Gastrocnemius medialis (tissue), 4 donors: ENCODE data around the gene PKNOX2. TPM values are rescaled to one million over a fixed set of nuclear protein-coding genes. Genes with fewer than 3 reads are reported as not detected.

ENCODE experiments used
- ATAC-seq, 2 donors: fragments of 150-250 bp; one replicate each; pipeline ENCODE4 v1.9.1; 2016
- DNase-seq, 2 donors: peaks; one replicate each; pipeline ENCODE4 v3.0.0-alpha.2; 2019
- H3K27ac ChIP-seq, 4 donors: fragments of 200-600 bp; sonication (generic); 1 replicate in 1 of 4; 2 replicates in 3 of 4; pipeline ENCODE4 v1.5.1; 2016 to 2018; ENCODE audit warnings: mild to moderate bottlenecking in 2 of 4, moderate library complexity in 1 of 4
- H3K27me3 ChIP-seq, 3 donors: fragments of 200-600 bp; sonication (generic) in 2 of 3; 1 replicate in 1 of 3; 2 replicates in 2 of 3; pipeline versions ENCODE4 v1.5.1 to v1.6.0; 2016 to 2019; ENCODE audit warnings: mild to moderate bottlenecking in 1 of 3, moderate library complexity in 1 of 3
- H3K36me3 ChIP-seq, 2 donors: fragments of 200-600 bp; sonication (generic) in 1 of 2; one replicate each; pipeline ENCODE4 v1.5.1; 2017 to 2018
- H3K4me1 ChIP-seq, 2 donors: fragments of 200-600 bp; sonication (generic) in 1 of 2; one replicate each; pipeline ENCODE4 v1.5.1; 2016 to 2017; ENCODE audit warnings: mild to moderate bottlenecking in 2 of 2
- H3K4me3 ChIP-seq, 4 donors: fragments of 200-600 bp; sonication (generic) in 3 of 4; 1 replicate in 1 of 4; 2 replicates in 3 of 4; pipeline ENCODE4 v1.5.1; 2016 to 2019; ENCODE audit warnings: mild to moderate bottlenecking in 2 of 4
- H3K9me3 ChIP-seq, 3 donors: fragments of 200-600 bp; sonication (generic) in 2 of 3; 1 replicate in 1 of 3; 2 replicates in 2 of 3; pipeline ENCODE4 v1.5.1; 2016 to 2019
- POLR2A ChIP-seq, 2 donors: fragments of 450-650 bp; IDR thresholded peaks; one replicate each; pipeline ENCODE4 v1.6.1; 2017; ENCODE audit warnings: antibody characterized with exemption in 2 of 2, mild to moderate bottlenecking in 2 of 2, moderate library complexity in 2 of 2
- in situ Hi-C, 4 donors: fragments of 200-750 bp; cut with MboI; loops; one replicate each; pipeline versions ENCODE4 v1.15.0 to v1.8.0; 2017; ENCODE audit warnings: low sequenced_read_pairs in 4 of 4
- intact Hi-C: fragments of 100-400 bp; cut with DNase I; formaldehyde crosslinking; loops from one replicate; pipeline ENCODE4 v1.15.1; 2023; ENCODE audit warnings: low total_unique reads
- total RNA-seq, 4 donors: library from RNA; depleted of rRNA; stranded (reverse); fragments of >200 nt; gene quantifications; one replicate each; pipeline versions ENCODE4 v1.1.0 to v1.2.3, GENCODE V29; 2016
- TF ChIP-seq, protein P1 (sequence below), 5 experiments: fragments of 450-650 bp in 3 of 5; fragments of 200-600 bp in 2 of 5; sonication (generic) in 2 of 5; IDR thresholded peaks in 4 of 5; conservative IDR thresholded peaks in 1 of 5; 1 replicate in 4 of 5; 2 replicates in 1 of 5; pipeline ENCODE4 v1.5.1; 2016 to 2019; ENCODE audit warnings: antibody characterized with exemption in 5 of 5, mild to moderate bottlenecking in 3 of 5, moderate library complexity in 3 of 5

PKNOX2 gene
- total RNA-seq, 4 donors from 2014 or later: 3.7 to 11.7 (median 6.0) TPM

DNA sequence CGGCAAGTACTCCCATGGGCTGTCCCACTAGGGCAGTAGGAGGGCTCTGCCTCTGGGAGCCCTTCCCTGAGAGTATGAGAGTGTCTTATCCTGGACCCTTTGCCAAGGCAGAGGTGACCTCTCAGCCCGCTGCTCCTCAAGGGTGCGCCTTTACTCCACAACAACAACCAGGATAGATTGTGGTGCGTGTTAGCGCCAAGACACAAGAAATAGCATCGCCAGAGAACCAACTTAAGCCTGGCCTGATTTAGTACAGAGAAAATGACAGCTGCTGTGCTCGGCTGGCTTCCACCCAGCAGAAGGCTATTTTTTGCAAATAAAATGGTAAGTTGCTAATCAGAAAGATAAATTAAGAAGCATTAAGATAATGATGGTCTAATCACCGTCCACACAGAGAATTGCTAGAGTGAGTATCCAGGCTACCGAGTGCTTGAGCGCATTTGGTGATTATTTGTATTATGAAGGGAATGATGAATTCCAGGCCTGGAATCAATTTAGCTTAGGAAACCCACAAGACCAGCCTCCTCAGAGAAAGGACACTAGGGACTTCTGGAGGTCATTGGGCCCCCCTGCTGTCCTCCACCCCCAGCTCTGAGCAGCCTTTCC, 119.8 kb downstream of the PKNOX2 start:
- Histone ChIP-seq H3K4me1 (peaks cover 32 to 42% of the 10 kb centered on the region in 2 donors), H3K9me3 (no peaks in the 10 kb centered on the region), H3K27ac (peak overlapping the region in 2 of 4 donors; percentile 12 to 18), H3K36me3 (no peaks in the 10 kb centered on the region), H3K27me3 (no peaks in the 10 kb centered on the region), H3K4me3 (no peak overlapping the region)
- intact Hi-C loops: loop anchor here (5.0 kb wide), 2 partner anchors 117 to 118 kb away; no protein-coding TSS in a partner anchor
- TF ChIP-seq, protein P1, sequence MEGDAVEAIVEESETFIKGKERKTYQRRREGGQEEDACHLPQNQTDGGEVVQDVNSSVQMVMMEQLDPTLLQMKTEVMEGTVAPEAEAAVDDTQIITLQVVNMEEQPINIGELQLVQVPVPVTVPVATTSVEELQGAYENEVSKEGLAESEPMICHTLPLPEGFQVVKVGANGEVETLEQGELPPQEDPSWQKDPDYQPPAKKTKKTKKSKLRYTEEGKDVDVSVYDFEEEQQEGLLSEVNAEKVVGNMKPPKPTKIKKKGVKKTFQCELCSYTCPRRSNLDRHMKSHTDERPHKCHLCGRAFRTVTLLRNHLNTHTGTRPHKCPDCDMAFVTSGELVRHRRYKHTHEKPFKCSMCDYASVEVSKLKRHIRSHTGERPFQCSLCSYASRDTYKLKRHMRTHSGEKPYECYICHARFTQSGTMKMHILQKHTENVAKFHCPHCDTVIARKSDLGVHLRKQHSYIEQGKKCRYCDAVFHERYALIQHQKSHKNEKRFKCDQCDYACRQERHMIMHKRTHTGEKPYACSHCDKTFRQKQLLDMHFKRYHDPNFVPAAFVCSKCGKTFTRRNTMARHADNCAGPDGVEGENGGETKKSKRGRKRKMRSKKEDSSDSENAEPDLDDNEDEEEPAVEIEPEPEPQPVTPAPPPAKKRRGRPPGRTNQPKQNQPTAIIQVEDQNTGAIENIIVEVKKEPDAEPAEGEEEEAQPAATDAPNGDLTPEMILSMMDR (IDR thresholded peaks at IDR 0.05 in 4 of 5, conservative IDR thresholded peaks at IDR 0.05 in 1 of 5): no peak
- no peak for TF ChIP-seq POLR2A (IDR thresholded peaks at IDR 0.05)
- in situ Hi-C loops: no loop called here
- ATAC-seq (peak in 1 of 2 donors; percentile 33), DNase-seq (no peak)

DNA sequence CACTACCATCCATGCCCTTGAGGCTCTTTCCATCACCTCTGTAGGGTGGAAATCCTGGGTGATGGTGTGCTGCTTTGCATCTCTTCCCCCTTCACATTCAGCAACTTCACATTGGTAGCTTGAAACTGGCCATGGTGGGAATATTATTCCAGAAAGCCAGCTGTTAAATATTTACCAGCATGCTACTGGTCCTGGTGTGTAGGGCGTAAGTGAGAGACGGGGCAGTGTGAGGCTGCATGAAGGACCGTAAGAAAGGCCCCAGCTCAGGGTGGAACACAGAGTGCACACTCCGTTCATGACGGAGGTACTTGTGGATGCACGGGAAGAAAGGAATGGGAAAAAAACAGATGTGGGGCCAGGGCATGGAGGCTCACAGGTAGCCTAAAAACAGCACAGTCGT, 121.3 kb downstream of the PKNOX2 start:
- H3K4me1 ChIP-seq: peaks cover 32 to 42% of the 10 kb centered on the region in 2 donors
- H3K27ac ChIP-seq: no peak overlapping the region
- H3K36me3 ChIP-seq: no peaks in the 10 kb centered on the region
- ATAC-seq (no peak), DNase-seq (no peak)
- intact Hi-C loops (no loop called here), in situ Hi-C loops (no loop called here)
- no peak for TF ChIP-seq POLR2A (IDR thresholded peaks at IDR 0.05)
- TF ChIP-seq, protein P1 (IDR thresholded peaks at IDR 0.05 in 4 of 5, conservative IDR thresholded peaks at IDR 0.05 in 1 of 5): no peak
- no peak overlapping the region for H3K4me3 ChIP-seq
- no peaks in the 10 kb centered on the region for H3K9me3 ChIP-seq
- H3K27me3 ChIP-seq: no peaks in the 10 kb centered on the region

DNA sequence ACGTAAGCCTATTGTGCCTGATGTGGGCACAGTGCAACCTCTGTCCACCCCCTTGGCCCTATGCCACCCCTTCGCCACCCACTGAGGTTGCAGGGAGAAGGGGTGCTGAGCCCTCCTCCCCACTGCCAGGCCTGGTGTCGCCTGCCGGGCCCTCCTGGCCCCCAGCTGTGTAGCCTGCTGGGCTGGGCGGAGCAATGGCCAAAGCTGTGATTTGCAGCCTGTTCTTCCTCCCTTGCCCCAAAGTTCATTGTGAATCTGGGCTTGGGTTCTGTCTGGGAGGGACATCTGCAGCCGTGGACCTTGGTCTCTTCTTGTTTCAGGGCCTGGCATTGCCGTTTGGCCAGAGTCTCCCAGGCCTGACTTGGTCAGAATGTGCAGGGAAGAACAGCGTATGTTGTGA, 121.9 kb downstream of the PKNOX2 start:
- intact Hi-C loops: no loop called here
- TF ChIP-seq, protein P1 (IDR thresholded peaks at IDR 0.05 in 4 of 5, conservative IDR thresholded peaks at IDR 0.05 in 1 of 5): no peak
- TF ChIP-seq POLR2A (IDR thresholded peaks at IDR 0.05): no peak
- Histone ChIP-seq H3K27me3 (no peaks in the 10 kb centered on the region), H3K4me1 (peaks cover 32 to 42% of the 10 kb centered on the region in 2 donors), H3K4me3 (no peak overlapping the region), H3K9me3 (no peaks in the 10 kb centered on the region), H3K36me3 (no peaks in the 10 kb centered on the region), H3K27ac (no peak overlapping the region)
- in situ Hi-C loops: no loop called here
- ATAC-seq (no peak), DNase-seq (no peak)

DNA sequence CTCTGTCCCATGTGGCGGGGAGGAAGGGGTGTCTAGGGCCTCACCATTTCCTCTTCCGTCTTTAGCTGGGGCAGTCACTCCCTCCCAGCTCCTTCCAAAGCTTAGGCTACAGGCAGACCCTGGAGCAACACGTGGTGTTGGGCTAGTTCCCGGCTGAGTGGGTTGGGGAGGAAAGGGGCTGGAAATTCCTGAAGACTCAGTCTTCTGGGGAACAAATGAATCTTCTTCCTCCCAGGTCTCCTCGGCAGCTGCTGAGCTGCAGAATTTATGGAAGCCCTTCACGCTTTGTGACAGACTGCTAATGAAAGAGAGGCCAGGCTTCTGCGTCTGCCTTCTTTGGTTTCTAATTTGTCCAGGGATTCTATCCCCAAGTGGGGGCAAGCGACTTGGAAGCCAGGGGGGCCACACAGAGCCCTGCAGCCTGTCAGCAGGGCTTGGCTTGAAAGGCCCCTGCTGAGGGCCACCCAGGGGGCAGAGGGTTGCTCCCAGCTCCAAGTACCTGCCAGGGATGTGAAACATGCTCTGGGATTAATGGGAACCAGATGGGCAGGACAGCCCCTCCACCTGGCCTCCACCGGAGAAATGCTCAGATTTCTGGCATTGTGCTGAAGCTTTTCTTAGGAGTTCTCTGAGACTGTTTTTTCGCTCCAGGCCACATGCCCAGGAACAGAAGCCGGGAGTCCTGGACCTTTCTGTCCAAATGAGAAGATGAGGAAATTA, 123.1 kb downstream of the PKNOX2 start:
- intact Hi-C loops: no loop called here
- peaks cover 21 to 31% of the 10 kb centered on the region in 2 donors for H3K4me1 ChIP-seq
- DNase-seq (no peak), ATAC-seq (no peak)
- in situ Hi-C loops: no loop called here
- no peak for TF ChIP-seq POLR2A (IDR thresholded peaks at IDR 0.05)
- TF ChIP-seq, protein P1 (IDR thresholded peaks at IDR 0.05 in 4 of 5, conservative IDR thresholded peaks at IDR 0.05 in 1 of 5): no peak
- H3K9me3 ChIP-seq: no peaks in the 10 kb centered on the region
- peak overlapping the region in 1 of 4 donors; percentile 13 for H3K27ac ChIP-seq
- H3K27me3 ChIP-seq: no peaks in the 10 kb centered on the region
- H3K36me3 ChIP-seq: no peaks in the 10 kb centered on the region
- no peak overlapping the region for H3K4me3 ChIP-seq
